Amygdala (tissue), 56 donors: ENCODE results near the gene KLHDC8A.
A peak's percentile ranks its signal among the peaks of the same experiment; 100 is the strongest.
"Not testable (repeated sequence)": the region's sequence is repeated elsewhere in the genome, so short reads cannot be mapped to it uniquely, and the experiment has no call there.

Source experiments
- DNase-seq, 56 donors: peaks; one replicate each; lab custom pipeline; 2025; lab: John Stamatoyannopoulos, UW

Gene KLHDC8A

GRCh38 chr1:205371871-205372660, 15.3 kb upstream of the KLHDC8A start:
- no peak for DNase-seq

GRCh38 chr1:205370780-205371179, 14.1 kb upstream of the KLHDC8A start:
- DNase-seq, result no peak

GRCh38 chr1:205369701-205370123, 13.0 kb upstream of the KLHDC8A start:
- DNase-seq, result peak in 11 of 56 donors; percentile 10 to 61 (median 21)

DNA sequence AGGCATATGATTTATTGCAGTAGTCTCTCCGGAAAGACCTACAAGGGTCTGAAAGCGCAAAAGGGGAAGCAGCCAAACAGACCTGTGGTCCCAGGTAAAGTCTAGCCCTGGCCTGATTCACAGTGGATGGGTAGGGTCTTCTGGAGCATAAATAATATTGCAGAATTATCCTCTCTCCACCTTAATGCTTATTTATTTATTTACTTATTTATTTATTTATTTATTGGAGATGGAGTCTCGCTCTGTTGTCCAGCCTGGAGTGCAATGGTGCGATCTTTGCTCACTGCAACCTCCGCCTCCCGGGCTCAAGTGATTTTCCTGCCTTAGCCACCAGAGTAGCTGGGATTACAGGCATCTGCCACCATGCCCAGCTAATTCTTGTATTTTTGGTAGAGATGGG, 11.8 kb upstream of the KLHDC8A start:
- no peak for DNase-seq

DNA sequence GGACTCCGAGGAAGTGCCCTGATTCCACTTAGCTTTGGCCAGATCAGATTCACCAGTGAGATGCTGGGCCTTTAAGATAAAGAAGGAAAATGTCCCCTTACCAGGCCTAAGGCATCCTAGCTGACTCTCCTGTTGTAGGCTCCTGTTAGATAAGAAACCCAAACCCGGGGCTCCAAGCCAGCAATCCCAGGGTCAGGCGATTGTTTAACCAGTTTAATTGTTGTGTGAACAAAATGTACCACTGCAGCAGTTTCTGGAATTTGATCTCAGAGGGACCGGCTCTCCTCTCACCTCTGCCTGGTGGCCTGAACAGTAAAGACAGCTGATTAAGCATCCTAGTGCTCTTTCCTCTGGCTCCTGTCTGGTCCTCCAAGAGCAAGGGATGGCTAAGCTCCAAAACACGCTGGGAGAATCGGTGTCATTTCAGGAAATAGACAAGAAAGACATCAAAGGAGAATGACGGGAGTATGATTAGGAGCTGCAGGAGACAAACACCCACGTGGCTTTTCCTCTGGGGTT, 9.3 kb upstream of the KLHDC8A start:
- DNase-seq, result no peak

GRCh38 chr1:205365086-205365485, 8.4 kb upstream of the KLHDC8A start:
- not testable (repeated sequence) for DNase-seq

DNA sequence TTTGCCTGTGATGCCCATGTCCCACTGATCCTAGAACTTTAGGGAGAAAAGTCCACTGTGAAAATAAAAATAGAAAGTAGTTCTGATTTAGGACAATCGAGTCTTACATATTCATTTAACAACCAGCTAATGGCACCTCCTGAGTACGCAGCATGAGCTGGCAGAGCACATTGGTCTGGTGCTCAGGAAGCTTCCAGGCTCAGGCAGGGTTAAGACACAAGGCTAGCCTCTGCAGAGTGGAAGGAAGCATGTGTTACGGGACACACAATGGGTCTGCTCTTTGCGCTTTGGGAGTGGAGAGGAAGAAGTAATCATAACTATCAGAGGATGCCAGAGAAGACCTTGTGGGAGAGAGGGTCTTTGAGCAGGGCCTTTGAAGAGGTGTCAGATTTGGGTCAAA, 4.2 kb upstream of the KLHDC8A start:
- DNase-seq, result no peak

- DNase-seq, result peak in 31 of 56 donors; percentile 6 to 71 (median 46)
These were observed 3.2 kb upstream of the KLHDC8A start for GRCh38 chr1:205359771-205360565.

GRCh38 chr1:205358579-205358978, 1.9 kb upstream of the KLHDC8A start:
- DNase-seq, result no peak

DNA sequence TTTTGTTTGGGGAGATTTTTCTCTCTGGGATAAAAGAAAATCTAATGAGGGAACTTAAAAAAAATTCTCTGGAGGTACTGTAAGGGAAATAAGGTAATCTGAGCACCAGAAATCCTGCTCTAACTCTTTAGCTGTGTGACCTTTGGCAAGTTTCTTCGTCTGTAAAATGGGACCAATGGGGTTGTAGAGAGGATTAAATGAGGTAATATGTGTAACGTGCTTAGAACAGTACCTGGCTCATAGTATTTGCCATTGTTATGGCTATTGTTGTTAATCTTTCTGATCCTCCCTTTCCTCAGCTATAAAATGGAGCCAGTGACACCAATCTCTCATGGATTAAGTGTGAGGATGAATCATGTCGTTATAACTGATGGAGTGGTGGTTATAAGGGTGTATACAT, 845 bp upstream of the KLHDC8A start:
- DNase-seq, result no peak

DNA sequence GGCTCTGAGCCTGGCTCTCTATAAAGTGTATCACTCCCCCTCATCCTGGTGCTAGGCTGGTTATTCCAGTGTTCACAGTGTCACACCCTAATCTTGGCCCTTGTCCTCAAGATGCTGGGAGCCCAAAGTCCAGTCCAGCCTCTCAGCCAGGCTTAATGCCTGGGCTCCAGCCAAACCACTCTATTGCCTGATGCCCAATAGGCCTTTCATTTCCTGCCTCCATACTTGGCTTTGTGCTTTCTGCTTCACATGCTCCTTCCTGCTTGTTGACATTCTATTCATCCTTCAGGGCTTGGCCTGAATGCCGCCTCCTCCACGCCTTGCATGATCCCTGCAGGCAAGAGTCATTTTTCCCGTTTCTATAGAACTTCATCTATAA, 1.7 kb downstream of the KLHDC8A start:
- peak in 9 of 56 donors; percentile 8 to 54 (median 25) for DNase-seq

- DNase-seq, result peak in 27 of 56 donors; percentile 8 to 84 (median 37)
These were observed 2.3 kb downstream of the KLHDC8A start for GRCh38 chr1:205354259-205355074.

GRCh38 chr1:205353612-205354011, 3.1 kb downstream of the KLHDC8A start:
- DNase-seq, result no peak

GRCh38 chr1:205353191-205353590, 3.5 kb downstream of the KLHDC8A start:
- DNase-seq, result no peak

GRCh38 chr1:205351984-205352713, 4.6 kb downstream of the KLHDC8A start:
- DNase-seq, result peak in 3 of 56 donors; percentile 28 to 41 (median 36)

DNA sequence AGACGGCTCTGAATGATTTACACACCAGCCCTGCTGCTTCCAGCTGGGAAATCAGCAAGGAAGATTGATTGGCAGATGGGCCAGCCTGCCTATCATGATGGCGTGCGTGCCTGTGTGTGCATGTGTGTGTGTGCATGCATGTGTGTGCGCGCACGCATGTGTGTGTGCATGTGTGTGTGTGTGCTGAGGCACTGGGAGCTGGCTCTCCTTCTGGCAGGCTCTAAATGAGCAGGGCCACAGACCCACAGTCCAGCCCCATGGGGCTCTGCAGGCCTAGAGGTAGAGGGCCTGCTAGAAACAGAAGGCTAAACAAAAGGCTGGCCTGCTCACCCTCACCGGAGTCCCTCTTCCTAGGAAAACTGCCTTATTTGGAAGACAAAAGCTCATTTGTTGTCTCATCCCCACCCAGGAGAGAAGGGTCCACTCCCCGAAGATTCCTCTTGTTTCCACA, 6.0 kb downstream of the KLHDC8A start:
- DNase-seq, result no peak

- DNase-seq, result no peak
These were observed 6.6 kb downstream of the KLHDC8A start for GRCh38 chr1:205350124-205350523.

- no peak for DNase-seq
These were observed 7.9 kb downstream of the KLHDC8A start for GRCh38 chr1:205348554-205349487.
